Mononuclear cell (primary cell): ENCODE measurements around the gene FXYD6. TPM values are rescaled to one million over a fixed set of nuclear protein-coding genes. Genes with fewer than 3 reads are reported as not detected.
"Not testable (repeated sequence)": the region's sequence is repeated elsewhere in the genome, so short reads cannot be mapped to it uniquely, and the experiment has no call there.

Experiments used
- H3K27me3 ChIP-seq: 2 replicates; pipeline ENCODE4 v1.6.0; 2011; ENCODE audit warnings: low read length, control low read depth; ENCODE audit not compliant: insufficient read depth
- H3K4me1 ChIP-seq: 2 replicates; pipeline ENCODE4 v1.5.1; 2011; ENCODE audit warnings: mild to moderate bottlenecking, low read length, control low read depth; ENCODE audit not compliant: insufficient read depth
- H3K4me3 ChIP-seq: 2 replicates; pipeline ENCODE4 v1.5.1; 2011; ENCODE audit warnings: mild to moderate bottlenecking, low read length, moderate library complexity
- H3K9me3 ChIP-seq: 2 replicates; pipeline ENCODE4 v1.5.1; 2011; ENCODE audit warnings: low read depth, mild to moderate bottlenecking, control low read depth, low read length
- total RNA-seq: library from RNA; depleted of rRNA; stranded (reverse); fragments of >200 nt; gene quantifications from one replicate; pipeline ENCODE4 v1.2.3, GENCODE V29; 2012

FXYD6 gene
- total RNA-seq, 1 donor, result 12.1 TPM

DNA sequence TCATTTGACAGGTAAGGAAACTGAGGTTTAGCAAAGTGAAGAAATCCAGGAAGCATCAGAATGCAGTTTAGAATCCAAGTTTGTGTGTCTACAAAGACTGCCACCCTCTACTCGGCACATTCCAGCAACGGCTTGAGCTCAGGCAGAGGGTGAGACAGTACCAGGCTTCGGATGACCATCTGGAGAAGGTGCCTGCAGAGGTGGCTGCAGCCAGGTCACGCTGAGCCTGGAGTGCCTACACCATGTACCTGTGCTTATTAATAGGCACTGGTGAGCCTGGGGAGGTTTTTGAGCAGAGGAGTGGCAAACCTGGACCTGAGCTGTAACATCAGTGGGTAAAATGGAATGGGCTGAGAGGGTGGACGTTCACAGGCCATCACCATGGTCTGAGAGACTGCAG, 4.7 kb downstream of the FXYD6 start:
- Histone ChIP-seq H3K4me1 (peaks cover 36% of the 10 kb centered on the region), H3K9me3 (no peaks in the 10 kb centered on the region), H3K4me3 (no peak overlapping the region), H3K27me3 (peaks cover 26% of the 10 kb centered on the region)

DNA sequence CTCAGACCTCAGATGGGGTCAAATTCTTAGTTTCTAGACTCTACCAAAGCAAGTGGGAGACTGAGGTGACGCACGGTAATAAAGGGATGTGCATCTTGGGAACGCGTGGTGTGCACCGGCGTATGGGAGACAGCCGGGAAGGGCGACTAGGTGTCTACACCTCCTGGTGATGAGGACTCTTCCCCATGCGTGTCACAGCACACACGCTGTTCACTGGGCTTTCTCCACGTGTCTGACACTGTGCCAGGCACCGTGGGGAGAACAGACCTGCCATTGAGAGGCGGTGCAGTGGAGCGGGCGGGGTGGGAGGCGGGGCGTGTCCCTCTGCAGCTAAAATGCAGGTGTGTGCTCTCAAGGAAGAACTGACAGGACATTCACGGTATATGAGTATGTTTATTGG, 5.3 kb downstream of the FXYD6 start:
- no peak overlapping the region for H3K4me3 ChIP-seq
- peaks cover 33% of the 10 kb centered on the region for H3K4me1 ChIP-seq
- H3K27me3 ChIP-seq, result peaks cover 23% of the 10 kb centered on the region
- H3K9me3 ChIP-seq, result no peaks in the 10 kb centered on the region

DNA sequence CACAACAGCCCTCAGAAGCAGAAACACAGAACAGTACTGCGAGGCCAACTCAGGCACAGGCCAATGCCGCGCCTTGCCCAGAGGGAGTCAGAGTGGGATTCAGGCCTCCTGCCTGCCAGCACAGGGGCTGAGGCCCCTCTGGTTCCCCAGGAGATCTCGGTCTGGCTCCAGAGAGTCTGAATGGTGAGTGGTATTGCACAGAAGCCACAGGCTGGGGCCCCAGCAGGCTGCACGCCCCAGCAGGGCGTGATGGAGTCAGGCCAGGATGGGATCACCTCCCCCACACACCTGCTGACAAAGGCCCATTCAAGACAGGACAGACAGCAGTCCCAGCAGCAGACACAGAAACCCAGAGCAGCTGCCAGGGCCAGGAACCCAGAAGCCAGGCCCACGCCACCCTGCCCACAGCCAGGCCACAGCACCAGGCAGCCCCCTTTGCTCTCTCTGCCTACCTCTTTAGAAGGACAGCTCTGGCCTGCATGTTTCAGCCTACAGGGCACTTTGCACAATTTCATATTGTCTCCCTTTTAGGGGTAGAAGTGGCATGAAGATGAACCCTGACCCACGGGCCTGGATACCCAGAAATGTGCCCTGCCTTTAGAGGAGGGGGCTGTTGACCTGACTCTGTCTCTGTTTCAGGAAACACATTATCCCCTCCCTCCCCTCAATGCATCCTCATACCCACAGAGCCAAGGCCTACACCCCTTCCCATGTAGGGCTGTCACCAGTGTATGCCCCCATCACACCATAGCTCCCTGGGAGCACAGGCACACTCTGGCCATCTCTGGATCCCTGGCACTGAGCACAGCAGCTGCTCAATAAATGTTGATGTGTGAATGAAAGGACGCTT, 6.1 kb downstream of the FXYD6 start:
- H3K4me3 ChIP-seq, result no peak overlapping the region
- H3K27me3 ChIP-seq, result peaks cover 15% of the 10 kb centered on the region
- no peaks in the 10 kb centered on the region for H3K9me3 ChIP-seq
- H3K4me1 ChIP-seq, result peaks cover 25% of the 10 kb centered on the region

- H3K4me3 ChIP-seq, result no peak overlapping the region
- H3K4me1 ChIP-seq, result peaks cover 18% of the 10 kb centered on the region
- H3K27me3 ChIP-seq, result peaks cover 8% of the 10 kb centered on the region
- no peaks in the 10 kb centered on the region for H3K9me3 ChIP-seq
These were observed 6.9 kb downstream of the FXYD6 start for GRCh38 chr11:117869604-117870003.

GRCh38 chr11:117868815-117869561, 7.5 kb downstream of the FXYD6 start:
- peaks cover 3% of the 10 kb centered on the region for H3K27me3 ChIP-seq
- H3K4me1 ChIP-seq, result peaks cover 12% of the 10 kb centered on the region
- no peaks in the 10 kb centered on the region for H3K9me3 ChIP-seq
- no peak overlapping the region for H3K4me3 ChIP-seq

DNA sequence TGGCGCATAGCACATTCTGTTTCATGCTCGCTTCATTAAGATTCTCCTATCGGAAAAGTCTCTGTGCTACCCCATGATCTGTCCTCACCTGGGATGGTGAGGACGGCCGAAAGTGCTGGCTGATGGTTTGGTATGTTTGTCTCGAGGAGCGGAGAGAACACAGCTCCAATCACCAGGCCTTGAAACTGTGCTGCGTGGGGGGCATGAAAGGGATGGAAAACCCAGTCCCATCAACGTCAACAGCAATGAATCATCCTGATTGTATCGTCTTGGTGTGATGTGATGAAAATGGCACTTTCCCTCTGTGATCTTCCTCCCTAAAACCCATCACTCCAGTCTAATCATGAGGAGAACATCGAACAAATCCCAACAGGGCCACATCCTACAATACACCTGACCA, 8.4 kb downstream of the FXYD6 start:
- peaks cover 5% of the 10 kb centered on the region for H3K4me1 ChIP-seq
- H3K4me3 ChIP-seq, result no peak overlapping the region
- no peaks in the 10 kb centered on the region for H3K9me3 ChIP-seq
- no peaks in the 10 kb centered on the region for H3K27me3 ChIP-seq

DNA sequence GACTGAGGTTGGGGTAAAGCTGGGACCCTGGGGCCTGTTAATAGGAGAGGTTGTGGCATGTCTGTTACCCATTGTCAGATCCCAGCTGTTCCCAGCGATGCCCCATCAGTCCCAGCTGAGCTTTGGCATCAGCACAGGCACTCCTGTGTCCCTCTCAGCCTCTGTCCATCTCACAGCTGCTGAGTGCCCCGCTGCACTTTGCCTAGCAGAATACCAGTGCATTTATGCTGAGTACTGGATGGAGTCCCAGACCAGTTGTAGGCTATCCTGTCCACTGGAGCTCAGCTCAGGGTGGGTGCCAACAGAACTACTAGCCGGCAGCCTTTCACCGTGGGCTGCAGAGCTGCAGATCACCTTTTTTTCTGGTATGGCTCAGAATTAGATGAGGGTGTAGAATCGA, 9.9 kb downstream of the FXYD6 start:
- Histone ChIP-seq H3K4me1 (peaks cover 4% of the 10 kb centered on the region), H3K27me3 (no peaks in the 10 kb centered on the region), H3K9me3 (no peaks in the 10 kb centered on the region)

DNA sequence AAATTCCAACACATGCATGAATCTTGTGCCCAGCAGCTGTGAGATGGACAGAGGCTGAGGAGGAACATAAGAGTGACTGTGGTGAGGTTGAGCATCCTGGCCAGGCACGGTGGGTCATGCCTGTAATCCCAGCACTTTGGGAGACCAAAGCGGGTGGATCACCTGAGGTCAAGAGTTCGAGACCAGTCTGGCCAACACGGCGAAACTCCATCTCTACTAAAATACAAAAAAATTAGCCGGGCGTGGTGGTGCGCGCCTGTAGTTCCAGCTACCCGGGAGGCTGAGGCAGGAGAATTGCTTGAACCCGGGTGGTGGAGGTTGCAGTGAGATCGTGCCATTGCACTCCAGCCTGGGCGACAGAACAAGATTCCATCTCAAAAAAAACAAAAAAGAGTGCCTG, 10.9 kb downstream of the FXYD6 start:
- not testable (repeated sequence) for H3K9me3 ChIP-seq, H3K4me3 ChIP-seq, H3K4me1 ChIP-seq, H3K27me3 ChIP-seq

More for the DNA sequence above, 9.9 kb downstream of the FXYD6 start:
- H3K4me3 ChIP-seq, result no peak overlapping the region

DNA sequence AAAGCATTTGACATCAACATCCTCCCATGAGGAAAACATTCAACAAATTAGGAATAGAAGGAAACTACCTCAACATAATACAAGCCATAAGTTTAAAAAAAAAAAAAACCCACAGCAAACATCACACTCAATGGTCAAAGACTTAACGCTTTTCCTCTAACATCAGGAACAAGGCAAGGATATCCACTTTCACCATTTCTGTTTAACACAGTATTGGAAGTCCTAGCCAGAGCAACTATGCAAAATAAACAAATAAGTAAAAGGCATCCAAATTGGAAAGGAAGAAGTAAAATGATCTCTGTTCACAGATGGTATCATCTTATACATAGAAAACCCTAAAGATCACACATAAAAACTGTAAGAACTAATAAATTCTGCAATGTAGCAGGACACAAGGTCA, 13.1 kb downstream of the FXYD6 start:
- H3K9me3 ChIP-seq, result no peaks in the 10 kb centered on the region

DNA sequence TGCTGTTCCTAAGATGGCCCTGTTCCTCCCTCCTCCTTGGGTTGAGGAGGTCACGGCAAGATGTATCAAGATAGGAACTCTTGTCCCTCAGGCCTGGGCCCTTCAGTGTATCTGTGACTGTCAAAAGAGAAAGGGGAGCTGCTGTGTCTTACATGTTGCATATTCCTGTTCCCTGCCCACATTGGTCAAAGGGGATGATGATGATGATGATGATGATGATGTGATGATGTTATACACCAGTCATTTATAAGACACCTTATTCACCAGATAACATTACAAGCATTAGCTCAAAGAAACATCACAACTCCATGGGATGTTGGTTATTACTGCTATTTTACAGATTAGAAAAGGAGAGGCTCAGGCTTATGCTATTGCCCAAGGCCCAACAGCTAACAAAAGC, 13.7 kb downstream of the FXYD6 start:
- peaks cover 5% of the 10 kb centered on the region for H3K4me1 ChIP-seq
- no peaks in the 10 kb centered on the region for H3K27me3 ChIP-seq
- no peak overlapping the region for H3K4me3 ChIP-seq
- no peaks in the 10 kb centered on the region for H3K9me3 ChIP-seq

More for the DNA sequence above, 13.1 kb downstream of the FXYD6 start:
- Histone ChIP-seq H3K27me3 (no peaks in the 10 kb centered on the region), H3K4me3 (no peak overlapping the region), H3K4me1 (peaks cover 4% of the 10 kb centered on the region)

DNA sequence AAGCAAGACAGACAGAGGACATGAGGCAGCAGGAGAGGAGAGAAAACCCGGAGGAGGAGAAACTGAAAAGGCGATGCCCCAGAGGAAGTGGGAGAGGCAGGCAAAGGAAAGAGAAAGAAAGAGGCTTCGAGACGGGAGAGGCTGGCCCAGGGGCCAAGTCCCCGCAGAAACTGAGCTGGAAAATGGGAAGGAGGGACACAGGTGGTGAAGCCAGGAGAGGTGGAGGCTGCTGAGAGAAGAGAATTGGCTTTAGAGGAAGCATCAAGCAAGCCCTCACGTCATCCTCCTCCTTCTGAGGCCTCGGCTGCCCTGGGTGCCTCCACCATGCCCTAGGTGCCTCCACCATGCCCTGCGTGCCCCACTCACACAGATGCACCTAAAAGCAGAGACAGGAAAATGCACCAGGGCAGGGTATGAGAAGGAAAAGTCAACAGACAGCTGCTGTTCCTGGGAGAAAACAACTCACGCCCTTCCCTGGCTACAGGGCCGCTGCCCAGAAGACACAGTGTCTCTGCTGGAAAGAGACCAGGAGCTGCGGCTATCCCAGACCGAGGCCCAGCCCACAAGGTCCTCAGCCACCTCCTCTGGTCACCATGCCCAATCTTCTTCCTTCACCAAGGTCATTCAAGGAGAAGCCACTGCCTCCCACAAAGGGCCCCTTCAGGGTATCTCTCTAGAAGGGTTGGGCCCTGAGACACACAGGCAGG, 14.3 kb downstream of the FXYD6 start:
- Histone ChIP-seq H3K4me3 (no peak overlapping the region), H3K4me1 (peaks cover 9% of the 10 kb centered on the region), H3K27me3 (no peaks in the 10 kb centered on the region), H3K9me3 (no peaks in the 10 kb centered on the region)

DNA sequence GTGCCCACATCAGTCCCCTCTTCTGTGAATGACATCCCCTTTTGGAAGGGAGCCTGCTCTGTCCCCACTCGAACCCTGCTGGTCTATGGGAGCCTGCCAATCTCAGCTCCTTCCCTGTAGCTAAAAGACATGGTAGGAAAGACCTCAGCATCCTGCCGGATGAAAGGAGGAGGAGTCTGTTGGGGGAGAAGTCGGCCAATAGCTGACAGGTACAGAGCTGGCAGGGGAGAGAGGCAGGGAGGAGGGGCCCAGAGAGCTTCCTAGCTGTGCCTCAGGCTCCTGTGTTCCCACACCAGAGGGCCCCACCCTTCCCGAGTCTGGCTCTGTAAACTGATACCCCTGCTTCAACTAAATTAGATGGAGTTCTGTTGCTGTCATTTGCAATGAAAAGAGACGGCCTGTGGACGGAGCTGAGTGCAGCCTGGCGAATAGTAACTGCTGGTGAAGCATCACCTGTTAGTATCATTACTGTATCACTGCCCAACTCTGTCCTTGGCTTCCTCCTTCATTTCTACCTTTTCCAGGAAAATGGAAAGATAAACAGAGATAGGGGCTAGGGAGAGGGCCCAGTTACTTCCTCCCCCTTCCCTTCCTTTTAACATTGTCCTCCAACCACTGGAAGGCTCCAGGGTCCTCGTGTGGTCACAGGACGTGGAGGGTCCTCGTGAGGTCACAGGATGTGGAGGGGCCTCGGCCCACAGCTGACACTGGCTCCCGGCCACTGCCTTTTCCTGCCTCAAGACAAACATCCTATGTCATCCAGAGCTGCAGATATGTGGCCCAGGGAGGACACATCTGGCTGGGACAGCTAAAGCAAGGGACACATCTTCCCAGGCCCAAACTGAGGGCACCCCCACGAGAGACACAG, 15.1 kb downstream of the FXYD6 start:
- Histone ChIP-seq H3K4me3 (no peak overlapping the region), H3K9me3 (no peaks in the 10 kb centered on the region), H3K4me1 (peaks cover 13% of the 10 kb centered on the region), H3K27me3 (no peaks in the 10 kb centered on the region)

- H3K27me3 ChIP-seq, result no peaks in the 10 kb centered on the region
- H3K4me3 ChIP-seq, result no peak overlapping the region
- no peaks in the 10 kb centered on the region for H3K9me3 ChIP-seq
- H3K4me1 ChIP-seq, result peaks cover 13% of the 10 kb centered on the region
These were observed 16.3 kb downstream of the FXYD6 start for GRCh38 chr11:117860139-117860538.

DNA sequence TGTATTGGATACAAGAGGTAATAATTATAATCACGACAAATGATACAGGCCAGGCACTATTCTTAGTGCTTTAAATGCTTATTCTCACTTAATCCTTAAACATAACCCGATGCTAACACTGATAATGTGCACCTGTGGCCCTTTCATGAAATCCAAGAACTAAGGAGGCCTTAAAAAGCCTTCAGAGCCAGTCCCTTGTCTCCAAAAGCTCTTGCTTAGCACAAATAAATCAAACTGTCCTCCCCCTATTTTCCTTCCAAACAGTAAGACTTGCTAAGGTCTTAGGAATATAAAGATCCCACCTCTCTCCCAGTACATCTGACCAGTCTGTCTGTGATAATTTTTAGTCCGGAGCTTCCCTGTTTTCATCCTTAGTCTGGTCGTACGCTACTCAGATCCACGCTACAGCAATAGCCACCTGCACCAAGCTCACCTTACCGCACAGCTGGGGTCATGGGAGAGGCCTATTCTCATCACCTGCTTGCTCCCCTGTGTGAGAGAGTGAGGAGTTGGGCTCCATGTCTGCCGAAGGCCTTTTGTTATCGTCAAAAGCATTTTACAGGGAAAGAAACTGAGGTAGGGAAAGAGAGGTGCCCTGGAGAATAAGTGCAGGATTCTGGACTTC, 16.9 kb downstream of the FXYD6 start:
- H3K4me1 ChIP-seq, result peaks cover 13% of the 10 kb centered on the region
- no peaks in the 10 kb centered on the region for H3K27me3 ChIP-seq
- H3K9me3 ChIP-seq, result no peaks in the 10 kb centered on the region
- no peak overlapping the region for H3K4me3 ChIP-seq
